Retinal pigment epithelial cell (primary cell): ENCODE results near the gene HIPK2.

ENCODE experiments used
- DNase-seq: peaks from one replicate; pipeline ENCODE4 v3.0.0-alpha.2; 2010; ENCODE audit warnings: low read depth
- H3K4me3 ChIP-seq: 2 replicates; pipeline ENCODE4 v1.5.1; 2011; ENCODE audit warnings: mild to moderate bottlenecking, low read length, control low read depth, moderate library complexity
- TF ChIP-seq, protein P1 (sequence below): conservative IDR thresholded peaks from 2 replicates; pipeline ENCODE4 v1.5.1; 2011; ENCODE audit warnings: low read depth, low read length, control low read depth, inconsistent platforms

HIPK2 gene

DNA sequence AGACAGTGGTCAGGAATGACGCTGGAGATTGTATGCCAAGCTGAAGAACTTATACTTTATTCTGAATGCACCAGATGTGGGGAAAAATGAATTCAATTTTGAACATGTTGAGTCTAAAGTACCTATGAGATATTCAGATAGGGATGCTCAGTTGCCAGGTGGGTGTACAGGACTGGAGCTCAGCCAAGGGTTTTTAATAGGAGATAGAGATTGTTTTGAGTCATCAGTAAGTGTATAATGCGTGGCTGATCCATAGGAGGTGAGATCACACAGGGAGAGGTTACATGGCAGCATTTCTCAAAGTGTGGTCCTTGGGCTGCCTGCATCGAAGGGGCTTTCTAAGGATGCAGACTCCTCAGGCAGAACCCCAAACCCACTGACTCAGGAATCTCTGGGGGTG is 6.8 kb upstream of the HIPK2 start:
- H3K4me3 ChIP-seq: no peak overlapping the region
- TF ChIP-seq, protein P1, sequence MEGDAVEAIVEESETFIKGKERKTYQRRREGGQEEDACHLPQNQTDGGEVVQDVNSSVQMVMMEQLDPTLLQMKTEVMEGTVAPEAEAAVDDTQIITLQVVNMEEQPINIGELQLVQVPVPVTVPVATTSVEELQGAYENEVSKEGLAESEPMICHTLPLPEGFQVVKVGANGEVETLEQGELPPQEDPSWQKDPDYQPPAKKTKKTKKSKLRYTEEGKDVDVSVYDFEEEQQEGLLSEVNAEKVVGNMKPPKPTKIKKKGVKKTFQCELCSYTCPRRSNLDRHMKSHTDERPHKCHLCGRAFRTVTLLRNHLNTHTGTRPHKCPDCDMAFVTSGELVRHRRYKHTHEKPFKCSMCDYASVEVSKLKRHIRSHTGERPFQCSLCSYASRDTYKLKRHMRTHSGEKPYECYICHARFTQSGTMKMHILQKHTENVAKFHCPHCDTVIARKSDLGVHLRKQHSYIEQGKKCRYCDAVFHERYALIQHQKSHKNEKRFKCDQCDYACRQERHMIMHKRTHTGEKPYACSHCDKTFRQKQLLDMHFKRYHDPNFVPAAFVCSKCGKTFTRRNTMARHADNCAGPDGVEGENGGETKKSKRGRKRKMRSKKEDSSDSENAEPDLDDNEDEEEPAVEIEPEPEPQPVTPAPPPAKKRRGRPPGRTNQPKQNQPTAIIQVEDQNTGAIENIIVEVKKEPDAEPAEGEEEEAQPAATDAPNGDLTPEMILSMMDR: no peak

DNA sequence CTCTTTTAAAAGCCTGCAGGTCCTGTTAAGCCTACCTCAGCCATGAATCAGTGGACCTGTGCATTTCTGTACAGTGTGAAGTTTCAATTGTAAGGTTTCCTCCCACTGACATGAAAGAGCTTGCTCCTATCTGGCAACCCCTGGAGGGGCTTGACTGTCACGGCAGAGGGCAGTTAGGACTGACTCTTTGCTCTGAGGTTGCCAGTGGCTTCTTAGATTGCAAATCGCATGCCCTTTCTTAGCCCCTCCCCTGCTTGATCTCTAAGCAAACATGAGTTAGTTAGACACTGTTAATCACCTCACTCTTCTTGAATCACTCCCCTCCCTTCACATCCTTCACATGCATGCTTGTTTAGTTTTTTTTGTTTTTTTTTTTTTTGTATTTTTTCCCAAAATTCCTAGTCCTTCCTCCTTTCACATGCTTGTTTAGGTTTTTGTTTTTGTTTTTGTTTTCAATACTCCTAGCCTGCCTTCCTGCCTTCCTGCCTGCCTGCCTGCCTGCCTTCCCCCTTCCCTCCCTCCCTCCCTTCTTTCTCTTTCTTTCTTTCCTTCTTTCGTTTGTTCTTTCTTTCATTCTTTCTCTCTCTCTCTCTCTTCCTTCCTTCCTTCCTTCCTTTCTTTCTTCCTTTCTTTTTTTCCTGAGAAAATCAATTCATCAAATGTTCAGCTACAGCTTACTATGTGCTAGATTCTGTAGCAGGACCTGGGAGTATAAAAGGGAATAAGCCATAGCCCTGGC is 6.0 kb upstream of the HIPK2 start:
- DNase-seq: no peak

More for the DNA sequence above, 6.8 kb upstream of the HIPK2 start:
- no peak for DNase-seq

DNA sequence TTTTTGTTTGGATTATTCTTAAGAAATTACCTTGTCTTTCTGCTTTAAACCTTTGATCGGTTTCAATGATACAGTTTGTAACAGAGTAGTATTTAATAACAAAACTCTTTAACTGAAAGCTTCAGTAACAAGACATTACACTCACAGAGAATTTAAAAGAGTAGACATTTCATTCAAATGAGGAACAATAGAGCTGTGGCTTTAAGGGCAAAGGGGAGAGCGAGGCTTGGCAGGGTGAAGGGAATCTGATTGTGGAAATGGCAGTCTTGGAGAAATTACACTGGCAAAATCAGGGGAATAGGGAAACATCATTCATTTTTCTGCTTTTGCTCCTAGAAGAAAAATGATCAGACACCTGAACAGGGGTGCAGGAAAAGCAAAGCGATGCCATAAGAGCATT is 5.1 kb upstream of the HIPK2 start:
- TF ChIP-seq, protein P1: no peak
- no peak overlapping the region for H3K4me3 ChIP-seq
- no peak for DNase-seq

More for the DNA sequence above, 6.0 kb upstream of the HIPK2 start:
- TF ChIP-seq, protein P1: no peak
- H3K4me3 ChIP-seq: no peak overlapping the region

DNA sequence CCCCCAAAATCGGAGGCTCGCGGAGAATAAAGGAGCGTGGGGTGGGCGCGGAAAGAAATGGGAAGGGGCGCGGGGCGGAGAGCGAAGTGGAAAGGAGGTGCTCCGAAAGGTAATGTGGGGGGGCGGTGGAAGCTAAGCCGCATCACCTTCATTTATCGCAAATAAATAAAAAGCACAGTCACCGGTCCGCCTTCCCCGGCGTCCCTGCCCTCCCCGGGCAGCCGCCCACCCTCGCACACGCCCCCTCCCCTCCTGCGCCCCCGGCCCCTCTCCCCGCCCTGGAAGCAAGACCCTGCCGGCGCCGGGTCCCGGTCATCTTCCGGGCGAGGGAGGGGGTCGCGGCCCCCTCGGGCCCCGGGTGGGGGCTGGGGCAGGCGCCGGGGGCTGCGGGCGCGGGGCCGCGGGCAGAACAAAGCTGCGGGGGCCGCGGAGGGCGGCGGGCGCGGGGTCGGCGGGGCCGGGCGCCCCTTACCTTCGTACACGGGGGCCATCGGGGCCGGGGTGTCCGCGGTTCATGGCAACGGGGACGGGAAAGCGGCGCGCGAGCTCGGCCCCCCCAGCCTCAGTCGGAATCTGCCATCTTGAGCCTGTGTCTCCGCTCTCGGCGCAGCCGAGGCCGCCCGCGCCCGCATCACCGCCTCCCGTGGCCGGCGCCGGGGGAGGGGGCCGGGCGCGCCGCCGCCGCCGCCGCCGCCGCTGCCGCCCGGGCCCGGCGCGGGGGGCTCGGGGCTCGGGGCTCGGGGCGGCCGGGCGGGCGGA is 486 bp downstream of the HIPK2 start:
- TF ChIP-seq, protein P1: no peak
- DNase-seq: no peak
- H3K4me3 ChIP-seq: peak overlapping the region; percentile 86

DNA sequence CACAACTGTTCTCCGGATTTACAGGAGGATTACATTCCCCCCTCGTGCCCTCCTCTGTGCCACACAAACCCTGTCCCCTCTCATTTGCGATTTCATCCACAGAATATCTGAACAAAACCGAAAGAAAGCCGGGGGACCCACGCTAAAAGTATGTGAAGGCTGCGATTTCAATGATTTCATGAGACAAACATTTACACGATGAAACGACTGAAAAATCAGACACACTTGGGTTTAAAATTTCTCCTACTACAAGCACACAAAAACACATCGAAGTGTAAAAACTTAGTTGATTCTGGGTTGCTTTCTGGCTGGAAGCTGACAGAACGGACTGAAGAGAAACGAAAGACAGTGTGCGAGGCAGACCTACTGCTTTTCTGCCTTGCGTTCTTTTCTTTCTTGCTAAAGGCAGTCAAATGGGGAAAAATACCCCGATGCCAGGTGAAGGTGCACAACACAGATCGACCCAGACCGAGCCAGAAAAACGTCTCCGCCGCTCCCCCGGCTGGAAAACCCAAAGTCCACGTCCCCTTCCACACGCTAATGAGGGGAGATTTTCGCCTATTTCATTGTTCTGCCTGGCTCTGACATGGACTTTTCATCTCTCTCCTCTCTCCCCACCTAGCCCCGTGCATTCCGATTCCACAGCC is 1.2 kb downstream of the HIPK2 start:
- DNase-seq: no peak
- peak overlapping the region; percentile 86 for H3K4me3 ChIP-seq
- TF ChIP-seq, protein P1: no peak

DNA sequence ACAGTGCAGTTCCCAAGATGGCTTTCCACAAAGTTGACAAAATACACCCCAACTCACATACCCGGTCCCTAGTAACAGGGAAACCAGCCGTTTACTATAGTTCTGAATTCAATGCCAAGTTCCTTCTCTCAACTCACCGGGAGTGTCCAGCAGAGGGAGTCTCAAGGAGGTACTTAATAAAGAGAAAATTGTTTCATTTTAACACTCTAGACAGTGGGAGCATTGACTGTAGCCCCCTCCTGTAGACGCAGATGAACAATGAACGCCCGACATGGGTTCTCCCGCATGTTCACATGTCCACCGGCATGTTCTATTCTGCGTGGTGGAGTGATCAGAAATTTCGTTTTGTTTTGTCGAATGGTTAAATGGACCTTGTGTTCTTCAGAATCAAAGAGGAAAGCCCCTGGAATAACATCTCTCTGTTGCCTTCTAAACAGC is 1.9 kb downstream of the HIPK2 start:
- DNase-seq: no peak
- peak overlapping the region; percentile 86 for H3K4me3 ChIP-seq
- TF ChIP-seq, protein P1: peak; percentile 76
